ENCODE results near the gene HELZ2. TPM values are rescaled to one million over a fixed set of nuclear protein-coding genes. Genes with fewer than 3 reads are reported as not detected.

The HELZ2 gene
- total RNA-seq, 1 experiment from 2014 or later = 27.9 TPM

GRCh38 chr20:63545814-63546213 is 28.2 kb downstream of the HELZ2 start:
- no peak for DNase-seq
- no peak overlapping the region for H2BK5ac ChIP-seq (ENCODE audit: insufficient read length, low read length)
- H2BK12ac ChIP-seq (ENCODE audit: insufficient read length, low read depth, low read length) = no peak overlapping the region
- no peak overlapping the region for H3K4me2 ChIP-seq (ENCODE audit: insufficient read depth, insufficient read length, low read length)
- H3K23ac ChIP-seq (ENCODE audit: insufficient read length, low read depth, low read length) = no peak overlapping the region
- Mint-ChIP-seq H3K9me3 (no peaks in the 10 kb centered on the region), H3K4me3 (no peak overlapping the region), H3K27me3 (ENCODE audit: low read depth) (no peaks in the 10 kb centered on the region), H3K4me1 (peaks cover 7 to 27% of the 10 kb centered on the region in 2 experiments), H3K36me3 (ENCODE audit: insufficient read depth in 1 of 3, low read depth in 3 of 3) (no peaks in the 10 kb centered on the region; a peak in 1 of 7 replicates), H3K27ac (no peak overlapping the region)
- no peak overlapping the region for H2BK15ac ChIP-seq (ENCODE audit: low read depth, low read length)
- H3K23me2 ChIP-seq (ENCODE audit: insufficient read length, low read depth, low read length, poor library complexity, severe bottlenecking) = no peaks in the 10 kb centered on the region
- no peaks in the 10 kb centered on the region; the same call in 1 of the 2 replicates for H3K4me1 ChIP-seq (ENCODE audit: insufficient read depth, low read length)
- no peaks in the 10 kb centered on the region for H3K9me3 ChIP-seq (ENCODE audit: control insufficient read depth, low read depth, low read length)
- H4K5ac ChIP-seq (ENCODE audit: insufficient read length, low read depth, low read length) = no peak overlapping the region
- H2BK120ac ChIP-seq (ENCODE audit: low read depth, low read length, poor library complexity, severe bottlenecking) = no peak overlapping the region
- no peaks in the 10 kb centered on the region for H3K79me2 ChIP-seq (ENCODE audit: insufficient read depth, low read length)
- H4K8ac ChIP-seq (replicated peaks; ENCODE audit: insufficient read length, low read depth, low read length) = no peak overlapping the region
- TF ChIP-seq, protein P1, sequence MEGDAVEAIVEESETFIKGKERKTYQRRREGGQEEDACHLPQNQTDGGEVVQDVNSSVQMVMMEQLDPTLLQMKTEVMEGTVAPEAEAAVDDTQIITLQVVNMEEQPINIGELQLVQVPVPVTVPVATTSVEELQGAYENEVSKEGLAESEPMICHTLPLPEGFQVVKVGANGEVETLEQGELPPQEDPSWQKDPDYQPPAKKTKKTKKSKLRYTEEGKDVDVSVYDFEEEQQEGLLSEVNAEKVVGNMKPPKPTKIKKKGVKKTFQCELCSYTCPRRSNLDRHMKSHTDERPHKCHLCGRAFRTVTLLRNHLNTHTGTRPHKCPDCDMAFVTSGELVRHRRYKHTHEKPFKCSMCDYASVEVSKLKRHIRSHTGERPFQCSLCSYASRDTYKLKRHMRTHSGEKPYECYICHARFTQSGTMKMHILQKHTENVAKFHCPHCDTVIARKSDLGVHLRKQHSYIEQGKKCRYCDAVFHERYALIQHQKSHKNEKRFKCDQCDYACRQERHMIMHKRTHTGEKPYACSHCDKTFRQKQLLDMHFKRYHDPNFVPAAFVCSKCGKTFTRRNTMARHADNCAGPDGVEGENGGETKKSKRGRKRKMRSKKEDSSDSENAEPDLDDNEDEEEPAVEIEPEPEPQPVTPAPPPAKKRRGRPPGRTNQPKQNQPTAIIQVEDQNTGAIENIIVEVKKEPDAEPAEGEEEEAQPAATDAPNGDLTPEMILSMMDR (conservative IDR thresholded peaks at IDR 0.05) = no peak
- H3T11ph ChIP-seq (ENCODE audit: low read length) = no peak overlapping the region
- H3K18ac ChIP-seq (ENCODE audit: insufficient read length, low read depth, low read length) = no peak overlapping the region
- H2AK5ac ChIP-seq (ENCODE audit: insufficient read length, low read length) = no peak overlapping the region
- WGBS (ENCODE audit: extremely low coverage, insufficient read length, low lambda C conversion rate) = no CpG with 5 or more reads among the region's 6 CpGs
- H3K79me1 ChIP-seq (ENCODE audit: insufficient read depth, low read depth, low read length, poor library complexity, severe bottlenecking) = no peaks in the 10 kb centered on the region
- no peak overlapping the region for H3K27ac ChIP-seq (ENCODE audit: insufficient read length, low read depth, low read length)
- H4K20me1 ChIP-seq (ENCODE audit: control insufficient read depth, insufficient read depth, insufficient read length) = peaks cover 3% of the 10 kb centered on the region
- no peak overlapping the region for H4K91ac ChIP-seq (ENCODE audit: insufficient read length, low read depth, low read length)
- H3K14ac ChIP-seq (ENCODE audit: insufficient read depth, low read length) = no peak overlapping the region
- no peaks in the 10 kb centered on the region for H3K27me3 ChIP-seq (ENCODE audit: insufficient read depth, low read length)
- H3K9ac ChIP-seq (ENCODE audit: extremely low read depth, insufficient read length, low read length) = no peak overlapping the region
- no peak overlapping the region for H2BK20ac ChIP-seq (ENCODE audit: low read depth, low read length, poor library complexity, severe bottlenecking)
- H3K56ac ChIP-seq (ENCODE audit: insufficient read length, low read depth, low read length) = no peak overlapping the region
- no peak overlapping the region for H3K4ac ChIP-seq (ENCODE audit: low read depth, low read length)
- H2AFZ ChIP-seq (ENCODE audit: low read length) = no peak overlapping the region
